COLO829 (cell line): ENCODE measurements around the gene KNG1.
"Not testable (repeated sequence)": the region's sequence is repeated elsewhere in the genome, so short reads cannot be mapped to it uniquely, and the experiment has no call there.

Experiments used
- DNase-seq: peaks from one replicate; pipeline ENCODE4 v3.0.0; 2012; ENCODE audit warnings: low spot score

KNG1 gene

GRCh38 chr3:186717039-186717457 is at the start of gene KNG1:
KNG1 (plus strand) TSS chr3:186717359; CDS start chr3:186717543, 184 bp downstream.
- DNase-seq = no peak

GRCh38 chr3:186668426-186668825 is 48.7 kb upstream of the KNG1 start:
- no peak for DNase-seq

- no peak for DNase-seq
Observed at GRCh38 chr3:186669378-186670084, 47.6 kb upstream of the KNG1 start.

GRCh38 chr3:186670155-186670554 is 47.0 kb upstream of the KNG1 start:
- DNase-seq = no peak

- DNase-seq = no peak
Observed at GRCh38 chr3:186671051-186671450, 46.1 kb upstream of the KNG1 start.

GRCh38 chr3:186678604-186679003 is 38.6 kb upstream of the KNG1 start:
- DNase-seq = no peak

- no peak for DNase-seq
Observed at GRCh38 chr3:186679151-186679550, 38.0 kb upstream of the KNG1 start.

GRCh38 chr3:186680869-186681268 is 36.3 kb upstream of the KNG1 start:
- DNase-seq = no peak

GRCh38 chr3:186682812-186683211 is 34.3 kb upstream of the KNG1 start:
- no peak for DNase-seq

GRCh38 chr3:186683979-186684378 is 33.2 kb upstream of the KNG1 start:
- DNase-seq = no peak

- not testable (repeated sequence) for DNase-seq
Observed at GRCh38 chr3:186686475-186686874, 30.7 kb upstream of the KNG1 start.

GRCh38 chr3:186687120-186687651 is 30.0 kb upstream of the KNG1 start:
- DNase-seq = no peak

- not testable (repeated sequence) for DNase-seq
Observed at GRCh38 chr3:186690304-186690703, 26.9 kb upstream of the KNG1 start.

- no peak for DNase-seq
Observed at GRCh38 chr3:186691676-186692075, 25.5 kb upstream of the KNG1 start.

- DNase-seq = no peak
Observed at GRCh38 chr3:186693843-186694242, 23.3 kb upstream of the KNG1 start.

- no peak for DNase-seq
Observed at GRCh38 chr3:186694288-186695032, 22.7 kb upstream of the KNG1 start.

GRCh38 chr3:186696522-186696921 is 20.6 kb upstream of the KNG1 start:
- DNase-seq = no peak

GRCh38 chr3:186697510-186697909 is 19.6 kb upstream of the KNG1 start:
- no peak for DNase-seq

- no peak for DNase-seq
Observed at GRCh38 chr3:186700267-186700666, 16.9 kb upstream of the KNG1 start.

GRCh38 chr3:186702451-186702850 is 14.7 kb upstream of the KNG1 start:
- not testable (repeated sequence) for DNase-seq

GRCh38 chr3:186705882-186706780 is 11.0 kb upstream of the KNG1 start:
- no peak for DNase-seq

GRCh38 chr3:186708983-186709679 is 8.0 kb upstream of the KNG1 start:
- no peak for DNase-seq
